Body of pancreas (tissue), 4 donors: ENCODE data around the gene CYP4F2. TPM values are rescaled to one million over a fixed set of nuclear protein-coding genes. Genes with fewer than 3 reads are reported as not detected.
"Not testable (repeated sequence)": the region's sequence is repeated elsewhere in the genome, so short reads cannot be mapped to it uniquely, and the experiment has no call there.

Experiments
- ATAC-seq: fragments of 150-250 bp; one replicate; pipeline ENCODE4 v1.9.1; 2016
- DNase-seq, 4 donors: peaks; one replicate each; pipeline ENCODE4 v3.0.0-alpha.2; 2019
- H3K27ac ChIP-seq, 4 donors: fragments of 200-600 bp; sonication (generic); 1 replicate in 3 of 4; 2 replicates in 1 of 4; pipeline versions ENCODE4 v1.5.1 to v1.6.1; 2016 to 2019; ENCODE audit warnings: mild to moderate bottlenecking in 1 of 4, mixed read lengths in 1 of 4, moderate library complexity in 1 of 4
- H3K27me3 ChIP-seq, 2 donors: fragments of 200-600 bp; sonication (generic); one replicate each; pipeline ENCODE4 v1.6.0; 2016; ENCODE audit warnings: mild to moderate bottlenecking in 1 of 2
- H3K36me3 ChIP-seq, 2 donors: fragments of 200-600 bp; sonication (generic); replicated peaks in 1 of 2; 2 replicates each; pipeline ENCODE4 v1.5.1; 2016; ENCODE audit warnings: low read depth in 2 of 2; ENCODE audit not compliant: insufficient read depth in 1 of 2
- H3K4me1 ChIP-seq: fragments of 200-600 bp; sonication (generic); one replicate; pipeline ENCODE4 v1.6.0; 2016
- H3K4me3 ChIP-seq, 2 donors: fragments of 200-600 bp; sonication (generic); 1 replicate in 1 of 2; 2 replicates in 1 of 2; pipeline ENCODE4 v1.5.1; 2016 to 2019
- H3K9me3 ChIP-seq, 3 donors: fragments of 200-600 bp; sonication (generic); 1 replicate in 2 of 3; 2 replicates in 1 of 3; pipeline ENCODE4 v1.5.1; 2016
- POLR2A ChIP-seq, 3 donors: fragments of 450-650 bp; IDR thresholded peaks; one replicate each; pipeline ENCODE4 v1.6.1; 2016; ENCODE audit warnings: antibody characterized with exemption in 3 of 3, mild to moderate bottlenecking in 2 of 3
- WGBS, 2 donors: methylation state at CpG; one replicate each; pipeline ENCODE4 v1.1.5; 2017; 5-methylcytosine and 5-hydroxymethylcytosine counted together
- intact Hi-C: fragments of 100-400 bp; cut with DNase I; formaldehyde crosslinking; loops from one replicate; pipeline ENCODE4 v1.15.1; 2023
- total RNA-seq, 2 donors: library from RNA; depleted of rRNA; stranded (reverse); fragments of >200 nt; gene quantifications; one replicate each; pipeline ENCODE4 v1.1.0, GENCODE V29; 2016
- TF ChIP-seq, protein P1 (sequence below), 7 experiments: fragments of 450-650 bp in 4 of 7; fragments of 200-600 bp in 3 of 7; sonication (generic) in 3 of 7; IDR thresholded peaks; one replicate each; pipeline ENCODE4 v1.5.1; 2016 to 2019; ENCODE audit warnings: antibody characterized with exemption in 7 of 7

Gene CYP4F2
- total RNA-seq, 2 donors from 2014 or later: not detected

GRCh38 chr19:15936173-15936572, 38.3 kb upstream of the CYP4F2 start:
- H3K4me1 ChIP-seq: peaks cover 18% of the 10 kb centered on the region
- WGBS, 2 donors: 84 to 85% methylated on average over 3 of the region's 3 CpGs
- H3K27me3 ChIP-seq: no peaks in the 10 kb centered on the region
- ATAC-seq (no peak), DNase-seq (no peak)
- no peaks in the 10 kb centered on the region for H3K36me3 ChIP-seq
- no peak overlapping the region for H3K4me3 ChIP-seq
- TF ChIP-seq POLR2A (IDR thresholded peaks at IDR 0.05): no peak
- TF ChIP-seq, protein P1, sequence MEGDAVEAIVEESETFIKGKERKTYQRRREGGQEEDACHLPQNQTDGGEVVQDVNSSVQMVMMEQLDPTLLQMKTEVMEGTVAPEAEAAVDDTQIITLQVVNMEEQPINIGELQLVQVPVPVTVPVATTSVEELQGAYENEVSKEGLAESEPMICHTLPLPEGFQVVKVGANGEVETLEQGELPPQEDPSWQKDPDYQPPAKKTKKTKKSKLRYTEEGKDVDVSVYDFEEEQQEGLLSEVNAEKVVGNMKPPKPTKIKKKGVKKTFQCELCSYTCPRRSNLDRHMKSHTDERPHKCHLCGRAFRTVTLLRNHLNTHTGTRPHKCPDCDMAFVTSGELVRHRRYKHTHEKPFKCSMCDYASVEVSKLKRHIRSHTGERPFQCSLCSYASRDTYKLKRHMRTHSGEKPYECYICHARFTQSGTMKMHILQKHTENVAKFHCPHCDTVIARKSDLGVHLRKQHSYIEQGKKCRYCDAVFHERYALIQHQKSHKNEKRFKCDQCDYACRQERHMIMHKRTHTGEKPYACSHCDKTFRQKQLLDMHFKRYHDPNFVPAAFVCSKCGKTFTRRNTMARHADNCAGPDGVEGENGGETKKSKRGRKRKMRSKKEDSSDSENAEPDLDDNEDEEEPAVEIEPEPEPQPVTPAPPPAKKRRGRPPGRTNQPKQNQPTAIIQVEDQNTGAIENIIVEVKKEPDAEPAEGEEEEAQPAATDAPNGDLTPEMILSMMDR (IDR thresholded peaks at IDR 0.05): no peak
- no peaks in the 10 kb centered on the region for H3K9me3 ChIP-seq
- intact Hi-C loops: no loop called here
- H3K27ac ChIP-seq: no peak overlapping the region

- Histone ChIP-seq H3K9me3 (no peaks in the 10 kb centered on the region), H3K4me3 (no peak overlapping the region), H3K36me3 (no peaks in the 10 kb centered on the region), H3K27me3 (no peaks in the 10 kb centered on the region), H3K4me1 (peaks cover 18% of the 10 kb centered on the region), H3K27ac (peak overlapping the region in 3 of 4 donors; percentile 78 to 96 (median 91))
- peak; percentile 8 for ATAC-seq
- 23 to 32% methylated on average over 3 of the region's 3 CpGs for WGBS, 2 donors
- intact Hi-C loops: no loop called here
- TF ChIP-seq, protein P1 (IDR thresholded peaks at IDR 0.05): no peak
- TF ChIP-seq POLR2A (IDR thresholded peaks at IDR 0.05): no peak
- peak in 2 of 4 donors; percentile 19 to 30 for DNase-seq
Observed at GRCh38 chr19:15935167-15935702, 37.4 kb upstream of the CYP4F2 start.

- H3K4me1 ChIP-seq: peaks cover 18% of the 10 kb centered on the region
- peak within 1 kb of the TSS in 3 of 4 donors; percentile 78 to 96 (median 91) for H3K27ac ChIP-seq
- peak; percentile 93 for ATAC-seq
- TF ChIP-seq, protein P1 (IDR thresholded peaks at IDR 0.05): no peak
- peak in 2 of 3 donors; percentile 61 to 63 for TF ChIP-seq POLR2A (IDR thresholded peaks at IDR 0.05)
- intact Hi-C loops: no loop called here
- H3K4me3 ChIP-seq: no peak within 1 kb of the TSS
- no peaks in the 10 kb centered on the region for H3K36me3 ChIP-seq
- no peaks in the 10 kb centered on the region for H3K27me3 ChIP-seq
- peak; percentile 69 to 98 (median 93) for DNase-seq
- H3K9me3 ChIP-seq: no peaks in the 10 kb centered on the region
- whole genome bisulfite sequencing, 2 donors: 21 to 46% methylated on average over 3 to 10 of the region's 10 CpGs
Observed at GRCh38 chr19:15934332-15935078, 36.6 kb upstream of the CYP4F2 start, which contains the start of gene CYP4F11. Gene CYP4F11, minus strand, starts transcription at chr19:15934529. Its CDS starts 121 bp downstream, at chr19:15934408.

- WGBS, 2 donors: 42 to 66% methylated on average over 7 to 12 of the region's 12 CpGs
- H3K4me3 ChIP-seq, ATAC-seq, H3K9me3 ChIP-seq, H3K27me3 ChIP-seq, intact Hi-C loops, H3K36me3 ChIP-seq: not testable (repeated sequence)
- peak in 1 of 4 donors; percentile 32 for DNase-seq
- H3K27ac ChIP-seq: peak overlapping the region in 3 of 4 donors; percentile 78 to 96 (median 91)
- H3K4me1 ChIP-seq: peaks cover 18% of the 10 kb centered on the region
Observed at GRCh38 chr19:15933761-15934331, 36.0 kb upstream of the CYP4F2 start.

- Histone ChIP-seq H3K36me3 (no peaks in the 10 kb centered on the region), H3K4me1 (no peaks in the 10 kb centered on the region), H3K4me3 (no peak overlapping the region), H3K27me3 (no peaks in the 10 kb centered on the region), H3K9me3 (no peaks in the 10 kb centered on the region), H3K27ac (no peak overlapping the region)
- TF ChIP-seq, protein P1 (IDR thresholded peaks at IDR 0.05): no peak
- WGBS, 2 donors: 73 to 82% methylated on average over 3 of the region's 3 CpGs
- intact Hi-C loops: no loop called here
- DNase-seq: no peak
- ATAC-seq: no peak
Observed at GRCh38 chr19:15928321-15928720, 30.4 kb upstream of the CYP4F2 start.
